Effector CD4-positive, alpha-beta T cell (primary cell): ENCODE results near the gene TAF1L. TPM values are rescaled to one million over a fixed set of nuclear protein-coding genes. Genes with fewer than 3 reads are reported as not detected.
"Not testable (repeated sequence)": the region's sequence is repeated elsewhere in the genome, so short reads cannot be mapped to it uniquely, and the experiment has no call there.

Experiments
- DNase-seq: peaks from one replicate; pipeline ENCODE4 v3.0.0-alpha.2; 2020
- total RNA-seq: gene quantifications from one replicate; lab custom pipeline; 2026; lab: John Stamatoyannopoulos, UW

Gene TAF1L
- not detected for total RNA-seq

GRCh38 chr9:32635362-32635761 is at the start of gene TAF1L:
TSS of gene TAF1L (minus strand) at chr9:32635669. CDS start at chr9:32635579, 90 bp downstream.
- DNase-seq = no peak

- no peak for DNase-seq
Observed at GRCh38 chr9:32681751-32682150, 46.3 kb upstream of the TAF1L start.

- DNase-seq = no peak
Observed at GRCh38 chr9:32677931-32678330, 42.5 kb upstream of the TAF1L start.

GRCh38 chr9:32672469-32672868 is 37.0 kb upstream of the TAF1L start:
- DNase-seq = no peak

- no peak for DNase-seq
Observed at GRCh38 chr9:32671333-32671732, 35.9 kb upstream of the TAF1L start.

GRCh38 chr9:32665101-32665500 is 29.6 kb upstream of the TAF1L start:
- DNase-seq = no peak

GRCh38 chr9:32663741-32664140 is 28.3 kb upstream of the TAF1L start:
- no peak for DNase-seq

- no peak for DNase-seq
Observed at GRCh38 chr9:32647671-32648070, 12.2 kb upstream of the TAF1L start.

- DNase-seq = no peak
Observed at GRCh38 chr9:32644698-32645097, 9.2 kb upstream of the TAF1L start.

- DNase-seq = not testable (repeated sequence)
Observed at GRCh38 chr9:32633151-32633550, 2.3 kb downstream of the TAF1L start.

- no peak for DNase-seq
Observed at GRCh38 chr9:32631991-32632390, 3.5 kb downstream of the TAF1L start.

- DNase-seq = no peak
Observed at GRCh38 chr9:32627394-32627954, 8.0 kb downstream of the TAF1L start.

GRCh38 chr9:32625320-32625719 is 10.1 kb downstream of the TAF1L start:
- DNase-seq = no peak

GRCh38 chr9:32622948-32623347 is 12.5 kb downstream of the TAF1L start:
- DNase-seq = no peak

GRCh38 chr9:32618261-32618660 is 17.2 kb downstream of the TAF1L start:
- no peak for DNase-seq

- DNase-seq = no peak
Observed at GRCh38 chr9:32606811-32607210, 28.7 kb downstream of the TAF1L start.

GRCh38 chr9:32603914-32604852 is 31.3 kb downstream of the TAF1L start:
- DNase-seq = no peak

GRCh38 chr9:32599021-32599420 is 36.4 kb downstream of the TAF1L start:
- not testable (repeated sequence) for DNase-seq

GRCh38 chr9:32596936-32597335 is 38.5 kb downstream of the TAF1L start:
- no peak for DNase-seq

GRCh38 chr9:32596096-32596865 is 39.2 kb downstream of the TAF1L start:
- no peak for DNase-seq

GRCh38 chr9:32590898-32591297 is 44.6 kb downstream of the TAF1L start:
- DNase-seq = no peak

- no peak for DNase-seq
Observed at GRCh38 chr9:32590476-32590875, 45.0 kb downstream of the TAF1L start.

- DNase-seq = no peak
Observed at GRCh38 chr9:32589083-32589723, 46.3 kb downstream of the TAF1L start.
